Tibial nerve (tissue), 4 donors: Measurements from ENCODE around the gene BCAS3. TPM values are rescaled to one million over a fixed set of nuclear protein-coding genes. Genes with fewer than 3 reads are reported as not detected.
A peak's percentile ranks its signal among the peaks of the same experiment; 100 is the strongest.

Source experiments
- DNase-seq, 2 donors: peaks; one replicate each; pipeline ENCODE4 v3.0.0-alpha.2; 2019; ENCODE audit warnings: low spot score in 2 of 2
- H3K27ac ChIP-seq, 4 donors: fragments of 200-600 bp; sonication (generic) in 3 of 4; one replicate each; pipeline ENCODE4 v1.5.1; 2017 to 2019; ENCODE audit warnings: mild to moderate bottlenecking in 1 of 4
- H3K27me3 ChIP-seq, 2 donors: fragments of 200-600 bp; sonication (generic) in 1 of 2; one replicate each; pipeline versions ENCODE4 v1.5.1 to v1.6.0; 2017 to 2019
- H3K36me3 ChIP-seq, 3 donors: fragments of 200-600 bp; sonication (generic); one replicate each; pipeline ENCODE4 v1.5.1; 2018 to 2019
- H3K4me1 ChIP-seq, 4 donors: fragments of 200-600 bp; sonication (generic) in 3 of 4; one replicate each; pipeline ENCODE4 v1.5.1; 2017 to 2019
- H3K4me3 ChIP-seq, 4 donors: fragments of 200-600 bp; sonication (generic) in 3 of 4; one replicate each; pipeline ENCODE4 v1.5.1; 2017 to 2019; ENCODE audit warnings: mild to moderate bottlenecking in 1 of 4, moderate library complexity in 1 of 4
- H3K9me3 ChIP-seq, 4 donors: fragments of 200-600 bp; sonication (generic) in 3 of 4; one replicate each; pipeline ENCODE4 v1.5.1; 2017 to 2019
- CTCF ChIP-seq, 5 experiments: fragments of 200-600 bp in 3 of 5; fragments of 450-650 bp in 2 of 5; sonication (generic) in 3 of 5; IDR thresholded peaks; one replicate each; pipeline ENCODE4 v1.5.1; 2016 to 2019; ENCODE audit warnings: antibody characterized with exemption in 5 of 5, mild to moderate bottlenecking in 3 of 5, moderate library complexity in 2 of 5
- EP300 ChIP-seq, 2 donors: sonication (generic); formaldehyde crosslinking; IDR thresholded peaks; one replicate each; pipeline ENCODE4 v1.6.1; 2017; ENCODE audit warnings: antibody characterized with exemption in 2 of 2, mild to moderate bottlenecking in 1 of 2
- POLR2A ChIP-seq, 2 donors: fragments of 450-650 bp; IDR thresholded peaks; one replicate each; pipeline ENCODE4 v1.6.1; 2017; ENCODE audit warnings: antibody characterized with exemption in 2 of 2, mild to moderate bottlenecking in 2 of 2, moderate library complexity in 2 of 2
- WGBS, 2 donors: methylation state at CpG; one replicate each; pipeline ENCODE4 v1.1.5; 2018; 5-methylcytosine and 5-hydroxymethylcytosine counted together
- total RNA-seq, 4 donors: library from RNA; depleted of rRNA; stranded (reverse); fragments of >200 nt; gene quantifications; one replicate each; pipeline ENCODE4 v1.1.0, GENCODE V29; 2016

The BCAS3 gene
- total RNA-seq, 4 donors from 2014 or later = 26.4 to 48.1 (median 44.8) TPM

- H3K4me1 ChIP-seq = peaks cover 0 to 59% (median 16%) of the 10 kb centered on the region in 4 donors
- TF ChIP-seq EP300 (IDR thresholded peaks at IDR 0.05) (no peak), CTCF (IDR thresholded peaks at IDR 0.05) (no peak), POLR2A (IDR thresholded peaks at IDR 0.05) (no peak)
- H3K36me3 ChIP-seq = no peaks in the 10 kb centered on the region
- DNase-seq = no peak
- H3K27ac ChIP-seq = peak overlapping the region in 1 of 4 donors; percentile 78
- H3K27me3 ChIP-seq = no peaks in the 10 kb centered on the region
- WGBS, 2 donors = 45 to 73% methylated on average over 1 of the region's 1 CpG
- no peaks in the 10 kb centered on the region for H3K9me3 ChIP-seq
- H3K4me3 ChIP-seq = no peak overlapping the region
These were observed 535.0 kb downstream of the BCAS3 start for GRCh38 chr17:61212655-61213054.

- DNase-seq = no peak
- Histone ChIP-seq H3K36me3 (no peaks in the 10 kb centered on the region), H3K4me1 (peaks cover 0 to 42% (median 8%) of the 10 kb centered on the region in 4 donors), H3K27ac (peak overlapping the region in 1 of 4 donors; percentile 1), H3K4me3 (no peak overlapping the region), H3K9me3 (no peaks in the 10 kb centered on the region), H3K27me3 (no peaks in the 10 kb centered on the region)
- TF ChIP-seq EP300 (IDR thresholded peaks at IDR 0.05) = no peak
- TF ChIP-seq POLR2A (IDR thresholded peaks at IDR 0.05) = no peak
- TF ChIP-seq CTCF (IDR thresholded peaks at IDR 0.05) = no peak
These were observed 537.1 kb downstream of the BCAS3 start for GRCh38 chr17:61214753-61215152.

- DNase-seq = no peak
- WGBS, 2 donors = 89 to 94% methylated on average over 4 of the region's 4 CpGs
- no peaks in the 10 kb centered on the region for H3K27me3 ChIP-seq
- no peak overlapping the region for H3K27ac ChIP-seq
- no peaks in the 10 kb centered on the region for H3K36me3 ChIP-seq
- H3K4me1 ChIP-seq = peaks cover 0 to 29% (median 2%) of the 10 kb centered on the region in 4 donors
- TF ChIP-seq POLR2A (IDR thresholded peaks at IDR 0.05) = no peak
- TF ChIP-seq EP300 (IDR thresholded peaks at IDR 0.05) = no peak
- no peak for TF ChIP-seq CTCF (IDR thresholded peaks at IDR 0.05)
- H3K9me3 ChIP-seq = no peaks in the 10 kb centered on the region
- H3K4me3 ChIP-seq = no peak overlapping the region
These were observed 538.4 kb downstream of the BCAS3 start for GRCh38 chr17:61216066-61216465.

- no peak overlapping the region for H3K27ac ChIP-seq
- H3K27me3 ChIP-seq = no peaks in the 10 kb centered on the region
- WGBS, 2 donors = 92 to 94% methylated on average over 4 of the region's 4 CpGs
- H3K36me3 ChIP-seq = no peaks in the 10 kb centered on the region
- TF ChIP-seq POLR2A (IDR thresholded peaks at IDR 0.05) (no peak), EP300 (IDR thresholded peaks at IDR 0.05) (no peak), CTCF (IDR thresholded peaks at IDR 0.05) (no peak)
- peaks cover 0 to 12% (median 1%) of the 10 kb centered on the region in 4 donors for H3K4me1 ChIP-seq
- no peaks in the 10 kb centered on the region for H3K9me3 ChIP-seq
- H3K4me3 ChIP-seq = no peak overlapping the region
- DNase-seq = no peak
These were observed 540.3 kb downstream of the BCAS3 start for GRCh38 chr17:61217878-61218437.

- H3K27me3 ChIP-seq = no peaks in the 10 kb centered on the region
- H3K36me3 ChIP-seq = no peaks in the 10 kb centered on the region
- no peak overlapping the region for H3K27ac ChIP-seq
- peaks cover 0 to 8% (median 1%) of the 10 kb centered on the region in 4 donors for H3K4me1 ChIP-seq
- H3K4me3 ChIP-seq = no peak overlapping the region
- 94 to 97% methylated on average over 1 of the region's 1 CpG for WGBS, 2 donors
- H3K9me3 ChIP-seq = no peaks in the 10 kb centered on the region
- no peak for TF ChIP-seq EP300 (IDR thresholded peaks at IDR 0.05)
- no peak for TF ChIP-seq CTCF (IDR thresholded peaks at IDR 0.05)
- no peak for TF ChIP-seq POLR2A (IDR thresholded peaks at IDR 0.05)
- DNase-seq = no peak
These were observed 540.8 kb downstream of the BCAS3 start for GRCh38 chr17:61218438-61218837.
